Measurements from ENCODE around the gene TACR1. TPM values are rescaled to one million over a fixed set of nuclear protein-coding genes. Genes with fewer than 3 reads are reported as not detected.

TACR1 gene
- total and polyA plus RNA-seq, 7 donors, result 0.03 to 0.37 (median 0.13) TPM

- intact Hi-C loops (cut with DNase I), result no loop called here
- DNase-seq (no peak), ATAC-seq (no peak)
- Histone ChIP-seq H3K27ac (no peak overlapping the region), H3K27me3 (ENCODE audit: insufficient read depth in 3 of 3, low read length in 2 of 3) (no peaks in the 10 kb centered on the region), H3K9me3 (peaks cover 4% of the 10 kb centered on the region), H3K4me1 (no peaks in the 10 kb centered on the region), H3K4me3 (no peak overlapping the region), H3K36me3 (ENCODE audit: insufficient read depth in 1 of 2, low read depth in 1 of 2) (no peaks in the 10 kb centered on the region)
- TF ChIP-seq CTCF (IDR thresholded peaks at IDR 0.05), result no peak
- 72 to 83% (median 78%) methylated on average over 6 of the region's 6 CpGs for WGBS, 3 donors
Observed at GRCh38 chr2:75238670-75239330, 39.5 kb upstream of the TACR1 start.

GRCh38 chr2:75237296-75237695 lies 38.0 kb upstream of the TACR1 start:
- no peaks in the 10 kb centered on the region for H3K4me1 ChIP-seq
- H3K36me3 ChIP-seq (ENCODE audit: insufficient read depth in 1 of 2, low read depth in 1 of 2), result no peaks in the 10 kb centered on the region
- 86 to 95% (median 95%) methylated on average over 1 of the region's 1 CpG for WGBS, 3 donors
- no peak for DNase-seq
- intact Hi-C loops (cut with DNase I), result no loop called here
- H3K27ac ChIP-seq, result no peak overlapping the region
- no peak overlapping the region for H3K4me3 ChIP-seq
- no peaks in the 10 kb centered on the region for H3K27me3 ChIP-seq (ENCODE audit: insufficient read depth in 3 of 3, low read length in 2 of 3)
- peaks cover 4% of the 10 kb centered on the region for H3K9me3 ChIP-seq
- no peak for TF ChIP-seq CTCF (IDR thresholded peaks at IDR 0.05)
- ATAC-seq, result no peak

GRCh38 chr2:75233965-75234364 lies 34.6 kb upstream of the TACR1 start:
- no peaks in the 10 kb centered on the region for H3K27me3 ChIP-seq (ENCODE audit: insufficient read depth in 3 of 3, low read length in 2 of 3)
- WGBS, 3 donors, result 80 to 90% (median 84%) methylated on average over 4 of the region's 4 CpGs
- H3K4me1 ChIP-seq, result no peaks in the 10 kb centered on the region
- TF ChIP-seq CTCF (IDR thresholded peaks at IDR 0.05), result no peak
- H3K27ac ChIP-seq, result no peak overlapping the region
- intact Hi-C loops (cut with DNase I), result no loop called here
- DNase-seq (no peak), ATAC-seq (no peak)
- H3K9me3 ChIP-seq, result no peaks in the 10 kb centered on the region
- no peak overlapping the region for H3K4me3 ChIP-seq
- no peaks in the 10 kb centered on the region for H3K36me3 ChIP-seq (ENCODE audit: insufficient read depth in 1 of 2, low read depth in 1 of 2)

- H3K4me3 ChIP-seq, result no peak overlapping the region
- WGBS, 3 donors, result 91 to 95% (median 94%) methylated on average over 3 of the region's 3 CpGs
- no peaks in the 10 kb centered on the region for H3K27me3 ChIP-seq (ENCODE audit: insufficient read depth in 3 of 3, low read length in 2 of 3)
- no peaks in the 10 kb centered on the region for H3K36me3 ChIP-seq (ENCODE audit: insufficient read depth in 1 of 2, low read depth in 1 of 2)
- no peaks in the 10 kb centered on the region for H3K4me1 ChIP-seq
- H3K9me3 ChIP-seq, result no peaks in the 10 kb centered on the region
- intact Hi-C loops (cut with DNase I), result no loop called here
- no peak for DNase-seq
- ATAC-seq, result no peak
- no peak for TF ChIP-seq CTCF (IDR thresholded peaks at IDR 0.05)
- no peak overlapping the region for H3K27ac ChIP-seq
Observed at GRCh38 chr2:75226617-75227016, 27.3 kb upstream of the TACR1 start.

- Histone ChIP-seq H3K27me3 (ENCODE audit: insufficient read depth in 3 of 3, low read length in 2 of 3) (no peaks in the 10 kb centered on the region), H3K9me3 (no peaks in the 10 kb centered on the region), H3K36me3 (ENCODE audit: insufficient read depth in 1 of 2, low read depth in 1 of 2) (no peaks in the 10 kb centered on the region), H3K4me1 (no peaks in the 10 kb centered on the region), H3K27ac (no peak overlapping the region), H3K4me3 (no peak overlapping the region)
- 48 to 58% (median 55%) methylated on average over 3 of the region's 3 CpGs for WGBS, 3 donors
- TF ChIP-seq CTCF (IDR thresholded peaks at IDR 0.05), result no peak
- DNase-seq (no peak), ATAC-seq (no peak)
- intact Hi-C loops (cut with DNase I), result no loop called here
Observed at GRCh38 chr2:75226099-75226498, 26.8 kb upstream of the TACR1 start.

Measured in psoas muscle (tissue), 8 donors.